ENCODE data around the gene DNAAF5. TPM values are rescaled to one million over a fixed set of nuclear protein-coding genes. Genes with fewer than 3 reads are reported as not detected.

The DNAAF5 gene
- total RNA-seq, 2 experiments from 2014 or later = 36.4 to 36.8 TPM

GRCh38 chr7:712381-713138, 13.9 kb upstream of the DNAAF5 start:
- Mint-ChIP-seq H3K4me3 (peak overlapping the region; percentile 47), H3K4me1 (ENCODE audit: low read depth) (peaks cover 19% of the 10 kb centered on the region), H3K27ac (no peak overlapping the region), H3K27me3 (no peaks in the 10 kb centered on the region), H3K36me3 (ENCODE audit: low read depth) (peaks cover 18% of the 10 kb centered on the region), H3K9me3 (no peaks in the 10 kb centered on the region)
- DNase-seq (no peak), ATAC-seq (peak; percentile 70)
- intact Hi-C loops (cut with micrococcal nuclease) = no loop called here
- no peak for TF ChIP-seq CTCF (IDR thresholded peaks at IDR 0.05)
- ChIA-PET CTCF (no interaction called here), POLR2A (no interaction called here)

- Mint-ChIP-seq H3K27ac (no peak overlapping the region), H3K4me1 (ENCODE audit: low read depth) (peaks cover 19% of the 10 kb centered on the region), H3K36me3 (ENCODE audit: low read depth) (peaks cover 14% of the 10 kb centered on the region), H3K9me3 (no peaks in the 10 kb centered on the region), H3K27me3 (no peaks in the 10 kb centered on the region), H3K4me3 (peak overlapping the region; percentile 47)
- ATAC-seq (no peak), DNase-seq (no peak)
- POLR2A ChIA-PET = no interaction called here
- CTCF ChIA-PET = no interaction called here
- TF ChIP-seq CTCF (IDR thresholded peaks at IDR 0.05) = no peak
- intact Hi-C loops (cut with micrococcal nuclease) = no loop called here
These were observed 13.4 kb upstream of the DNAAF5 start for GRCh38 chr7:713139-713457.

GRCh38 chr7:713488-714230, 12.8 kb upstream of the DNAAF5 start:
- no peak for ATAC-seq
- DNase-seq = no peak
- H3K4me3 Mint-ChIP-seq = peak overlapping the region; percentile 39
- H3K4me1 Mint-ChIP-seq (ENCODE audit: low read depth) = peaks cover 22% of the 10 kb centered on the region
- H3K9me3 Mint-ChIP-seq = no peaks in the 10 kb centered on the region
- no peaks in the 10 kb centered on the region for H3K27me3 Mint-ChIP-seq
- CTCF ChIA-PET = no interaction called here
- TF ChIP-seq CTCF (IDR thresholded peaks at IDR 0.05) = no peak
- peaks cover 14% of the 10 kb centered on the region for H3K36me3 Mint-ChIP-seq (ENCODE audit: low read depth)
- POLR2A ChIA-PET = no interaction called here
- H3K27ac Mint-ChIP-seq = no peak overlapping the region
- intact Hi-C loops (cut with micrococcal nuclease) = no loop called here

- Mint-ChIP-seq H3K27me3 (no peaks in the 10 kb centered on the region), H3K9me3 (no peaks in the 10 kb centered on the region), H3K27ac (no peak overlapping the region), H3K4me1 (ENCODE audit: low read depth) (peaks cover 22% of the 10 kb centered on the region), H3K4me3 (no peak overlapping the region), H3K36me3 (ENCODE audit: low read depth) (peaks cover 14% of the 10 kb centered on the region)
- TF ChIP-seq CTCF (IDR thresholded peaks at IDR 0.05) = no peak
- POLR2A ChIA-PET = no interaction called here
- DNase-seq (no peak), ATAC-seq (no peak)
- intact Hi-C loops (cut with micrococcal nuclease) = no loop called here
- CTCF ChIA-PET = no interaction called here
These were observed 12.2 kb upstream of the DNAAF5 start for GRCh38 chr7:714251-714671.

GRCh38 chr7:716222-716621, 10.3 kb upstream of the DNAAF5 start:
- Mint-ChIP-seq H3K27me3 (no peaks in the 10 kb centered on the region), H3K36me3 (ENCODE audit: low read depth) (peaks cover 18% of the 10 kb centered on the region), H3K4me3 (no peak overlapping the region), H3K4me1 (ENCODE audit: low read depth) (peaks cover 23% of the 10 kb centered on the region), H3K27ac (no peak overlapping the region), H3K9me3 (peaks cover 9% of the 10 kb centered on the region)
- ATAC-seq = no peak
- intact Hi-C loops (cut with micrococcal nuclease) = no loop called here
- no peak for TF ChIP-seq CTCF (IDR thresholded peaks at IDR 0.05)
- ChIA-PET CTCF (no interaction called here), POLR2A (interaction anchor here (0.6 to 1.6 kb wide), 2 partner anchors 26 to 443 kb away, joined by 3 to 5 read pairs; no protein-coding TSS in a partner anchor)
- DNase-seq = no peak

All from activated CD8-positive, alpha-beta T cell treated with anti-CD3 and anti-CD28 coated beads for 36 hours (primary cell).